AG09309 (cell line): ENCODE data around the gene MINDY2.

Source experiments
- DNase-seq: peaks from one replicate; pipeline ENCODE4 v3.0.0-alpha.2; 2010; ENCODE audit warnings: low read depth
- H3K4me3 ChIP-seq: 2 replicates; pipeline ENCODE4 v1.5.1; 2011; ENCODE audit warnings: mild to moderate bottlenecking, low read depth, low read length, moderate library complexity; ENCODE audit not compliant: control insufficient read depth
- CTCF ChIP-seq: IDR thresholded peaks from 2 replicates; pipeline ENCODE4 v1.5.1; 2011; ENCODE audit warnings: mild to moderate bottlenecking, low read depth, low read length, inconsistent platforms; ENCODE audit not compliant: insufficient read depth, control insufficient read depth; ENCODE audit errors: missing control alignments

Gene MINDY2

GRCh38 chr15:58908550-58909309 lies 137.6 kb downstream of the MINDY2 start:
- DNase-seq, result no peak
- no peak for TF ChIP-seq CTCF
- no peak overlapping the region for H3K4me3 ChIP-seq

GRCh38 chr15:58909616-58910015 lies 138.5 kb downstream of the MINDY2 start:
- no peak overlapping the region for H3K4me3 ChIP-seq
- no peak for DNase-seq
- TF ChIP-seq CTCF, result no peak

GRCh38 chr15:58910456-58910855 lies 139.4 kb downstream of the MINDY2 start:
- no peak for DNase-seq
- TF ChIP-seq CTCF, result no peak
- H3K4me3 ChIP-seq, result no peak overlapping the region
